Liver (tissue), 9 donors: ENCODE results near the gene ZNF282. TPM values are rescaled to one million over a fixed set of nuclear protein-coding genes. Genes with fewer than 3 reads are reported as not detected.

ENCODE experiments used
- DNase-seq: peaks from one replicate; pipeline ENCODE4 v3.0.0-alpha.2; 2017; ENCODE audit warnings: low spot score
- H3K27ac ChIP-seq, 2 donors: one replicate each; pipeline ENCODE4 v1.7.0; 2013; ENCODE audit warnings: inconsistent platforms in 2 of 2, low read length in 2 of 2, control low read depth in 1 of 2, low read depth in 1 of 2, mild to moderate bottlenecking in 1 of 2
- H3K27me3 ChIP-seq, 4 donors: one replicate each; pipeline versions ENCODE4 v1.6.1 to v1.7.0; 2013; ENCODE audit warnings: low read length in 3 of 4, inconsistent platforms in 1 of 4, mild to moderate bottlenecking in 1 of 4, moderate library complexity in 1 of 4; ENCODE audit not compliant: control insufficient read depth in 4 of 4, insufficient read depth in 4 of 4
- H3K36me3 ChIP-seq, 4 donors: one replicate each; pipeline versions ENCODE4 v1.6.1 to v1.7.0; 2013; ENCODE audit warnings: low read length in 3 of 4, mild to moderate bottlenecking in 3 of 4, low read depth in 1 of 4, moderate library complexity in 1 of 4; ENCODE audit not compliant: control insufficient read depth in 4 of 4, insufficient read depth in 3 of 4
- H3K4me1 ChIP-seq, 4 donors: one replicate each; pipeline versions ENCODE4 v1.6.1 to v1.7.0; 2013; ENCODE audit warnings: low read length in 3 of 4, mild to moderate bottlenecking in 3 of 4, moderate library complexity in 1 of 4; ENCODE audit not compliant: control insufficient read depth in 4 of 4, insufficient read depth in 4 of 4
- H3K4me3 ChIP-seq, 3 donors: one replicate each; pipeline versions ENCODE4 v1.6.1 to v1.7.0; 2013; ENCODE audit warnings: low read length in 3 of 3, control low read depth in 1 of 3, low read depth in 1 of 3, mild to moderate bottlenecking in 1 of 3
- H3K9ac ChIP-seq, 2 donors: one replicate each; pipeline ENCODE4 v1.7.0; 2013; ENCODE audit warnings: low read length in 2 of 2, mild to moderate bottlenecking in 2 of 2, moderate library complexity in 2 of 2, control low read depth in 1 of 2, low read depth in 1 of 2
- H3K9me3 ChIP-seq, 4 donors: one replicate each; pipeline versions ENCODE4 v1.6.1 to v1.7.0; 2013; ENCODE audit warnings: low read length in 3 of 4; ENCODE audit not compliant: control insufficient read depth in 4 of 4
- EGR1 ChIP-seq, 2 donors: IDR thresholded peaks; 2 replicates each; pipeline ENCODE4 v1.6.1; 2016 to 2018; ENCODE audit warnings: antibody characterized with exemption in 2 of 2, low read depth in 2 of 2
- FOXA1 ChIP-seq: IDR thresholded peaks from 2 replicates; pipeline ENCODE4 v1.6.1; 2016; ENCODE audit warnings: antibody characterized with exemption
- FOXA2 ChIP-seq: IDR thresholded peaks from 2 replicates; pipeline ENCODE4 v1.6.1; 2016; ENCODE audit warnings: antibody characterized with exemption
- GABPA ChIP-seq, 2 donors: IDR thresholded peaks in 1 of 2; conservative IDR thresholded peaks in 1 of 2; 2 replicates each; pipeline ENCODE4 v1.6.1; 2016; ENCODE audit warnings: antibody characterized with exemption in 2 of 2, mild to moderate bottlenecking in 1 of 2, moderate library complexity in 1 of 2
- HNF4A ChIP-seq, 2 donors: conservative IDR thresholded peaks; 2 replicates each; pipeline ENCODE4 v1.6.1; 2016; ENCODE audit warnings: antibody characterized with exemption in 2 of 2, mild to moderate bottlenecking in 2 of 2
- HNF4G ChIP-seq: IDR thresholded peaks from 2 replicates; pipeline ENCODE4 v1.6.1; 2016; ENCODE audit warnings: antibody characterized with exemption
- JUND ChIP-seq, 2 donors: IDR thresholded peaks; 2 replicates each; pipeline ENCODE4 v1.6.1; 2016; ENCODE audit warnings: antibody characterized with exemption in 2 of 2
- RAD21 ChIP-seq, 2 donors: IDR thresholded peaks; 2 replicates each; pipeline ENCODE4 v1.6.1; 2016; ENCODE audit warnings: antibody characterized with exemption in 2 of 2, mild to moderate bottlenecking in 2 of 2
- RXRA ChIP-seq, 2 donors: IDR thresholded peaks; 2 replicates each; pipeline ENCODE4 v1.6.1; 2017 to 2018; ENCODE audit warnings: antibody characterized with exemption in 2 of 2, mild to moderate bottlenecking in 1 of 2
- SP1 ChIP-seq: IDR thresholded peaks from 2 replicates; pipeline ENCODE4 v1.6.1; 2018; ENCODE audit warnings: antibody characterized with exemption, mild to moderate bottlenecking
- TAF1 ChIP-seq: conservative IDR thresholded peaks from 2 replicates; pipeline ENCODE4 v1.6.1; 2016; ENCODE audit warnings: antibody characterized with exemption, mild to moderate bottlenecking
- YY1 ChIP-seq: IDR thresholded peaks from 2 replicates; pipeline ENCODE4 v1.6.1; 2016; ENCODE audit warnings: antibody characterized with exemption, mild to moderate bottlenecking
- polyA plus RNA-seq, 2 donors: library from polyadenylated mRNA; stranded (reverse) in 1 of 2; unstranded in 1 of 2; fragments of 200-250 nt in 1 of 2; fragments of >200 nt in 1 of 2; fragmentation: Nextera tagmentation in 1 of 2; extraction: Ambion mirVana in 1 of 2; gene quantifications; one replicate each; pipeline versions ENCODE4 v1.2.1 to v1.2.3, GENCODE V29; 2013 to 2015
- total RNA-seq, 2 donors: library from RNA; depleted of rRNA; stranded (reverse); fragments of >200 nt; gene quantifications; one replicate each; pipeline ENCODE4 v1.2.3, GENCODE V29; 2014
- TF ChIP-seq, protein P1 (sequence below): IDR thresholded peaks from 2 replicates; pipeline ENCODE4 v1.6.1; 2016; ENCODE audit warnings: antibody characterized with exemption
- TF ChIP-seq, protein P2 (sequence below): fragments of 150-350 bp; IDR thresholded peaks from 2 replicates; pipeline ENCODE4 v1.5.1; 2017; ENCODE audit warnings: improper control_type of control experiment, low read depth, low read length; ENCODE audit not compliant: missing input control
- TF ChIP-seq, protein P3 (sequence below): IDR thresholded peaks from 2 replicates; pipeline ENCODE4 v1.6.1; 2016; ENCODE audit warnings: antibody characterized with exemption
- TF ChIP-seq, protein P4 (sequence below): IDR thresholded peaks from 2 replicates; pipeline ENCODE4 v1.6.1; 2016; ENCODE audit warnings: antibody characterized with exemption
- TF ChIP-seq, protein P5 (sequence below): IDR thresholded peaks from 2 replicates; pipeline ENCODE4 v1.6.1; 2016; ENCODE audit warnings: antibody characterized with exemption, mild to moderate bottlenecking
- donor health status: healthy.
- donor health status: healthy.
- donor health status: healthy.
- donor health status: healthy.
- donor health status: healthy.

ZNF282 gene
- total and polyA plus RNA-seq, 4 donors, result 2.0 to 78.6 (median 13.1) TPM

DNA sequence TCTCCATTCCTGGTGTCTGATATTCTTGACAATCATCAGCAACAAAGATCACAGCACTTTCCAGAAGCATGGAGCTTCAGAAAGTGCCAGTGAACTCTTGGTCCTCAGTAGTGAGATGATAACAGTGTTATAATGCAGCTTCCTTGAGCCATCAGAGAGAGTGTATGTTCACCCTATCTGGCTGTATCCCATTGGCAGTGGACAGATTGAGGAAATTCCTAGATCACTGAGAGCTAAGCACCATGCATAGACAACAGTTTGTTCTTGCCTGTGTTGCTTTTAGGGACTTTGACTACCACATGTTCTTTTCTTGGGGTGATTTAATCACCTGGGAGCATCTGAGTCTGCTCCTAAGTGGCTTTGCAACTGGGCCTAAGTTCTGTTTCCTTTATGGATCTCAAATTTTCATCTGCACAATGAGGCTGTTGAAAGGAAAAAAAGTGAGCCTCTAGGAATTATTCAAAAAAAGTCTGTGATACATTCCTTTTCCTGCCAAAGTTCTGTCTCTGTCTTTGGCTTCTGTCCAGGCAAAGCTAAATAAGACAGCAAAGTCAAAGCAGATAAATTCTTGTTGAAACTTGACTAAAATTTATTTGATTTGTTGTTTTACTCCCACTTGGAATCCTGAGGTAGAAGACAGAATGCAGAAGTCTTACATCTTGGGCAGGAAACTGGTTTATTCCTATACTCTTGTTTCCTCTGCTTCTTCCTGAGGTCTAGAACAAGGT, 14.5 kb upstream of the ZNF282 start:
- TF ChIP-seq EGR1 (IDR thresholded peaks at IDR 0.05; ENCODE audit: low read depth in 2 of 2) (no peak), FOXA1 (no peak), SP1 (no peak), HNF4G (no peak), RAD21 (IDR thresholded peaks at IDR 0.05) (no peak), FOXA2 (no peak), RXRA (IDR thresholded peaks at IDR 0.05) (no peak), TAF1 (no peak)
- TF ChIP-seq, protein P1, sequence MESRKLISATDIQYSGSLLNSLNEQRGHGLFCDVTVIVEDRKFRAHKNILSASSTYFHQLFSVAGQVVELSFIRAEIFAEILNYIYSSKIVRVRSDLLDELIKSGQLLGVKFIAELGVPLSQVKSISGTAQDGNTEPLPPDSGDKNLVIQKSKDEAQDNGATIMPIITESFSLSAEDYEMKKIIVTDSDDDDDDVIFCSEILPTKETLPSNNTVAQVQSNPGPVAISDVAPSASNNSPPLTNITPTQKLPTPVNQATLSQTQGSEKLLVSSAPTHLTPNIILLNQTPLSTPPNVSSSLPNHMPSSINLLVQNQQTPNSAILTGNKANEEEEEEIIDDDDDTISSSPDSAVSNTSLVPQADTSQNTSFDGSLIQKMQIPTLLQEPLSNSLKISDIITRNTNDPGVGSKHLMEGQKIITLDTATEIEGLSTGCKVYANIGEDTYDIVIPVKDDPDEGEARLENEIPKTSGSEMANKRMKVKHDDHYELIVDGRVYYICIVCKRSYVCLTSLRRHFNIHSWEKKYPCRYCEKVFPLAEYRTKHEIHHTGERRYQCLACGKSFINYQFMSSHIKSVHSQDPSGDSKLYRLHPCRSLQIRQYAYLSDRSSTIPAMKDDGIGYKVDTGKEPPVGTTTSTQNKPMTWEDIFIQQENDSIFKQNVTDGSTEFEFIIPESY, result no peak
- TF ChIP-seq, protein P2, sequence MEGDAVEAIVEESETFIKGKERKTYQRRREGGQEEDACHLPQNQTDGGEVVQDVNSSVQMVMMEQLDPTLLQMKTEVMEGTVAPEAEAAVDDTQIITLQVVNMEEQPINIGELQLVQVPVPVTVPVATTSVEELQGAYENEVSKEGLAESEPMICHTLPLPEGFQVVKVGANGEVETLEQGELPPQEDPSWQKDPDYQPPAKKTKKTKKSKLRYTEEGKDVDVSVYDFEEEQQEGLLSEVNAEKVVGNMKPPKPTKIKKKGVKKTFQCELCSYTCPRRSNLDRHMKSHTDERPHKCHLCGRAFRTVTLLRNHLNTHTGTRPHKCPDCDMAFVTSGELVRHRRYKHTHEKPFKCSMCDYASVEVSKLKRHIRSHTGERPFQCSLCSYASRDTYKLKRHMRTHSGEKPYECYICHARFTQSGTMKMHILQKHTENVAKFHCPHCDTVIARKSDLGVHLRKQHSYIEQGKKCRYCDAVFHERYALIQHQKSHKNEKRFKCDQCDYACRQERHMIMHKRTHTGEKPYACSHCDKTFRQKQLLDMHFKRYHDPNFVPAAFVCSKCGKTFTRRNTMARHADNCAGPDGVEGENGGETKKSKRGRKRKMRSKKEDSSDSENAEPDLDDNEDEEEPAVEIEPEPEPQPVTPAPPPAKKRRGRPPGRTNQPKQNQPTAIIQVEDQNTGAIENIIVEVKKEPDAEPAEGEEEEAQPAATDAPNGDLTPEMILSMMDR, result no peak
- TF ChIP-seq, protein P3, sequence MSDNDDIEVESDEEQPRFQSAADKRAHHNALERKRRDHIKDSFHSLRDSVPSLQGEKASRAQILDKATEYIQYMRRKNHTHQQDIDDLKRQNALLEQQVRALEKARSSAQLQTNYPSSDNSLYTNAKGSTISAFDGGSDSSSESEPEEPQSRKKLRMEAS, result no peak
- Histone ChIP-seq H3K4me3 (no peak overlapping the region), H3K27ac (no peak overlapping the region), H3K9ac (no peak overlapping the region), H3K27me3 (no peaks in the 10 kb centered on the region), H3K36me3 (peaks cover 12 to 34% (median 28%) of the 10 kb centered on the region in 4 donors), H3K9me3 (no peaks in the 10 kb centered on the region), H3K4me1 (no peaks in the 10 kb centered on the region)
- DNase-seq, result no peak

DNA sequence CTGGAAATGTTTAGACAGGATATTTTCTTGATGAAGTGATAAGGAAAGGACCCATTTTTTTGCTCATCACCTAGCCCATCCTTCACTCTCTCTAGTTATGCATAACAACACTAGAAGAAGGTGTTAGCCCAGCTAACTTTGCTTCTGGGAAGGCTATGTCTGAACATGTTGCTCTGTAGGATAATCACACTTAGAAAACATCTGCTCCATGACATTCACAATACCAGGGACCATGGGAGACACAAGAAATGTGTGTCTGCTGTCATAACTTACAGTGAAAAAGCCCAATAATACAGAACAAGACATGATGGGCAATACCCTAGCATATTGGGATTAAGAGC, 13.9 kb upstream of the ZNF282 start:
- TF ChIP-seq TAF1 (no peak), YY1 (no peak), HNF4A (conservative IDR thresholded peaks at IDR 0.05) (no peak), JUND (IDR thresholded peaks at IDR 0.05) (no peak), GABPA (IDR thresholded peaks at IDR 0.05 in 1 of 2, conservative IDR thresholded peaks at IDR 0.05 in 1 of 2) (no peak), RAD21 (IDR thresholded peaks at IDR 0.05) (no peak), HNF4G (no peak), FOXA2 (no peak), RXRA (IDR thresholded peaks at IDR 0.05) (no peak), FOXA1 (no peak), EGR1 (IDR thresholded peaks at IDR 0.05; ENCODE audit: low read depth in 2 of 2) (no peak), SP1 (no peak)
- TF ChIP-seq, protein P4, sequence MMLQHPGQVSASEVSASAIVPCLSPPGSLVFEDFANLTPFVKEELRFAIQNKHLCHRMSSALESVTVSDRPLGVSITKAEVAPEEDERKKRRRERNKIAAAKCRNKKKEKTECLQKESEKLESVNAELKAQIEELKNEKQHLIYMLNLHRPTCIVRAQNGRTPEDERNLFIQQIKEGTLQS, result no peak
- TF ChIP-seq, protein P3, result no peak
- TF ChIP-seq, protein P2, result no peak
- TF ChIP-seq, protein P5, sequence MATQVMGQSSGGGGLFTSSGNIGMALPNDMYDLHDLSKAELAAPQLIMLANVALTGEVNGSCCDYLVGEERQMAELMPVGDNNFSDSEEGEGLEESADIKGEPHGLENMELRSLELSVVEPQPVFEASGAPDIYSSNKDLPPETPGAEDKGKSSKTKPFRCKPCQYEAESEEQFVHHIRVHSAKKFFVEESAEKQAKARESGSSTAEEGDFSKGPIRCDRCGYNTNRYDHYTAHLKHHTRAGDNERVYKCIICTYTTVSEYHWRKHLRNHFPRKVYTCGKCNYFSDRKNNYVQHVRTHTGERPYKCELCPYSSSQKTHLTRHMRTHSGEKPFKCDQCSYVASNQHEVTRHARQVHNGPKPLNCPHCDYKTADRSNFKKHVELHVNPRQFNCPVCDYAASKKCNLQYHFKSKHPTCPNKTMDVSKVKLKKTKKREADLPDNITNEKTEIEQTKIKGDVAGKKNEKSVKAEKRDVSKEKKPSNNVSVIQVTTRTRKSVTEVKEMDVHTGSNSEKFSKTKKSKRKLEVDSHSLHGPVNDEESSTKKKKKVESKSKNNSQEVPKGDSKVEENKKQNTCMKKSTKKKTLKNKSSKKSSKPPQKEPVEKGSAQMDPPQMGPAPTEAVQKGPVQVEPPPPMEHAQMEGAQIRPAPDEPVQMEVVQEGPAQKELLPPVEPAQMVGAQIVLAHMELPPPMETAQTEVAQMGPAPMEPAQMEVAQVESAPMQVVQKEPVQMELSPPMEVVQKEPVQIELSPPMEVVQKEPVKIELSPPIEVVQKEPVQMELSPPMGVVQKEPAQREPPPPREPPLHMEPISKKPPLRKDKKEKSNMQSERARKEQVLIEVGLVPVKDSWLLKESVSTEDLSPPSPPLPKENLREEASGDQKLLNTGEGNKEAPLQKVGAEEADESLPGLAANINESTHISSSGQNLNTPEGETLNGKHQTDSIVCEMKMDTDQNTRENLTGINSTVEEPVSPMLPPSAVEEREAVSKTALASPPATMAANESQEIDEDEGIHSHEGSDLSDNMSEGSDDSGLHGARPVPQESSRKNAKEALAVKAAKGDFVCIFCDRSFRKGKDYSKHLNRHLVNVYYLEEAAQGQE, result no peak
- no peak for DNase-seq
- H3K27me3 ChIP-seq, result no peaks in the 10 kb centered on the region
- peaks cover 12 to 33% (median 26%) of the 10 kb centered on the region in 4 donors for H3K36me3 ChIP-seq
- no peaks in the 10 kb centered on the region for H3K4me1 ChIP-seq
- no peak overlapping the region for H3K27ac ChIP-seq
- H3K9me3 ChIP-seq, result no peaks in the 10 kb centered on the region
- H3K4me3 ChIP-seq, result no peak overlapping the region
- H3K9ac ChIP-seq, result no peak overlapping the region
